Tibial artery (tissue), 4 donors: ENCODE data around the gene RNGTT.

Experiments
- DNase-seq, 2 donors: peaks; one replicate each; pipeline ENCODE4 v3.0.0-alpha.2; 2019
- H3K27ac ChIP-seq, 2 donors: fragments of 200-600 bp; sonication (generic) in 1 of 2; 1 replicate in 1 of 2; 2 replicates in 1 of 2; pipeline ENCODE4 v1.5.1; 2018 to 2019; ENCODE audit warnings: mild to moderate bottlenecking in 1 of 2
- H3K27me3 ChIP-seq, 2 donors: fragments of 200-600 bp; sonication (generic) in 1 of 2; one replicate each; pipeline versions ENCODE4 v1.5.1 to v1.6.0; 2016 to 2019
- H3K36me3 ChIP-seq, 3 donors: fragments of 200-600 bp; sonication (generic) in 2 of 3; one replicate each; pipeline ENCODE4 v1.5.1; 2016 to 2019; ENCODE audit warnings: mild to moderate bottlenecking in 2 of 3
- H3K4me1 ChIP-seq, 4 donors: fragments of 200-600 bp; sonication (generic) in 2 of 4; 1 replicate in 3 of 4; 2 replicates in 1 of 4; pipeline ENCODE4 v1.5.1; 2016 to 2019
- H3K4me3 ChIP-seq, 2 donors: fragments of 200-600 bp; sonication (generic) in 1 of 2; 1 replicate in 1 of 2; 2 replicates in 1 of 2; pipeline ENCODE4 v1.5.1; 2018 to 2019; ENCODE audit warnings: mild to moderate bottlenecking in 2 of 2
- H3K9me3 ChIP-seq, 3 donors: fragments of 200-600 bp; sonication (generic) in 1 of 3; one replicate each; pipeline ENCODE4 v1.5.1; 2016 to 2019
- intact Hi-C: fragments of 100-400 bp; cut with DNase I; formaldehyde crosslinking; loops from one replicate; pipeline ENCODE4 v1.15.0; 2023; ENCODE audit warnings: low total_unique reads
- TF ChIP-seq, protein P1 (sequence below), 2 experiments: fragments of 200-600 bp in 1 of 2; fragments of 450-650 bp in 1 of 2; IDR thresholded peaks; one replicate each; pipeline ENCODE4 v1.5.1; 2017 to 2019; ENCODE audit warnings: antibody characterized with exemption in 2 of 2, mild to moderate bottlenecking in 1 of 2, moderate library complexity in 1 of 2

The RNGTT gene

GRCh38 chr6:88573561-88573960, 389.9 kb downstream of the RNGTT start:
- no peaks in the 10 kb centered on the region for H3K27me3 ChIP-seq
- no peak overlapping the region for H3K27ac ChIP-seq
- no peaks in the 10 kb centered on the region for H3K4me1 ChIP-seq
- no peak for DNase-seq
- intact Hi-C loops = no loop called here
- peaks cover 0 to 12% (median 0%) of the 10 kb centered on the region in 3 donors for H3K9me3 ChIP-seq
- H3K4me3 ChIP-seq = no peak overlapping the region
- H3K36me3 ChIP-seq = no peaks in the 10 kb centered on the region
- TF ChIP-seq, protein P1, sequence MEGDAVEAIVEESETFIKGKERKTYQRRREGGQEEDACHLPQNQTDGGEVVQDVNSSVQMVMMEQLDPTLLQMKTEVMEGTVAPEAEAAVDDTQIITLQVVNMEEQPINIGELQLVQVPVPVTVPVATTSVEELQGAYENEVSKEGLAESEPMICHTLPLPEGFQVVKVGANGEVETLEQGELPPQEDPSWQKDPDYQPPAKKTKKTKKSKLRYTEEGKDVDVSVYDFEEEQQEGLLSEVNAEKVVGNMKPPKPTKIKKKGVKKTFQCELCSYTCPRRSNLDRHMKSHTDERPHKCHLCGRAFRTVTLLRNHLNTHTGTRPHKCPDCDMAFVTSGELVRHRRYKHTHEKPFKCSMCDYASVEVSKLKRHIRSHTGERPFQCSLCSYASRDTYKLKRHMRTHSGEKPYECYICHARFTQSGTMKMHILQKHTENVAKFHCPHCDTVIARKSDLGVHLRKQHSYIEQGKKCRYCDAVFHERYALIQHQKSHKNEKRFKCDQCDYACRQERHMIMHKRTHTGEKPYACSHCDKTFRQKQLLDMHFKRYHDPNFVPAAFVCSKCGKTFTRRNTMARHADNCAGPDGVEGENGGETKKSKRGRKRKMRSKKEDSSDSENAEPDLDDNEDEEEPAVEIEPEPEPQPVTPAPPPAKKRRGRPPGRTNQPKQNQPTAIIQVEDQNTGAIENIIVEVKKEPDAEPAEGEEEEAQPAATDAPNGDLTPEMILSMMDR (IDR thresholded peaks at IDR 0.05) = no peak

DNA sequence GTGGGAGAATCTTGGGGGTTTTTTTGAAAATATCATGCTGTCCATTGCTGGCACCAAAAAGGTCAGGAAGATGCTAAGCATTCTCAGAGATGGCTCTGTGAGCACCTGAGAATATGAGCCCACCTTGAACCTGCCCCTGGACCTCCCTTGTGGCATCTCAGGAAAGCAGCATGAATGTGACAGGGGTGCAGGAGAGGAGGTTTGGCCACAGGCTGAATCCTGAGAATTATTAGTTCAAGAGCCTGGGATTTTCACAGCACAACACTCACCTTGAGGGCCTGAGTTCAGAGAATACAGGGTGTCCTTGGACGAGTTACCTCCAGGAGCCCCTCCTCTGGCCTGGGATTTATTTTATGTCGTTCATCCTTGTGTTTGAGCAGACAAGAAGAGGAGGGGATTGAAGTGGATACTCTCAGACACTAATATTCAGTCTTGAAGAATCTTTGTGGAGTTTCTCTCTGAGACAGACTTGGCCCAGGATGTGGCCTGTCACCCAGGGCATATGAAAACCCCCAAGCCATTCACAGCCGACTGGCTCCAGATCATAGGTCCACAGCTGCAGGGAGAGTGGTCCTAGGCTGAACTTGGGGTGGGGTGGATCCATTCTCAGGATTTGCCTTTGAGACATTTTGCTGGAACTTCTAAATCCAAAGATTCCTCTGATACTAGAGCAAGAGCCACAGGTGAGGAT, 390.8 kb downstream of the RNGTT start:
- H3K4me3 ChIP-seq = no peak overlapping the region
- TF ChIP-seq, protein P1 (IDR thresholded peaks at IDR 0.05) = no peak
- H3K36me3 ChIP-seq = no peaks in the 10 kb centered on the region
- H3K27me3 ChIP-seq = no peaks in the 10 kb centered on the region
- H3K27ac ChIP-seq = no peak overlapping the region
- no peaks in the 10 kb centered on the region for H3K4me1 ChIP-seq
- H3K9me3 ChIP-seq = peaks cover 0 to 12% (median 0%) of the 10 kb centered on the region in 3 donors
- intact Hi-C loops = no loop called here
- no peak for DNase-seq

GRCh38 chr6:88569959-88570358, 393.5 kb downstream of the RNGTT start:
- Histone ChIP-seq H3K4me1 (no peaks in the 10 kb centered on the region), H3K36me3 (no peaks in the 10 kb centered on the region), H3K4me3 (no peak overlapping the region), H3K27me3 (no peaks in the 10 kb centered on the region), H3K27ac (no peak overlapping the region), H3K9me3 (peaks cover 0 to 12% (median 0%) of the 10 kb centered on the region in 3 donors)
- TF ChIP-seq, protein P1 (IDR thresholded peaks at IDR 0.05) = no peak
- DNase-seq = no peak
- intact Hi-C loops = no loop called here

- Histone ChIP-seq H3K36me3 (no peaks in the 10 kb centered on the region), H3K4me1 (no peaks in the 10 kb centered on the region), H3K4me3 (no peak overlapping the region), H3K27ac (no peak overlapping the region), H3K9me3 (peaks cover 0 to 12% (median 0%) of the 10 kb centered on the region in 3 donors), H3K27me3 (no peaks in the 10 kb centered on the region)
- intact Hi-C loops = no loop called here
- DNase-seq = no peak
- TF ChIP-seq, protein P1 (IDR thresholded peaks at IDR 0.05) = no peak
Observed at GRCh38 chr6:88567696-88568095, 395.7 kb downstream of the RNGTT start.

DNA sequence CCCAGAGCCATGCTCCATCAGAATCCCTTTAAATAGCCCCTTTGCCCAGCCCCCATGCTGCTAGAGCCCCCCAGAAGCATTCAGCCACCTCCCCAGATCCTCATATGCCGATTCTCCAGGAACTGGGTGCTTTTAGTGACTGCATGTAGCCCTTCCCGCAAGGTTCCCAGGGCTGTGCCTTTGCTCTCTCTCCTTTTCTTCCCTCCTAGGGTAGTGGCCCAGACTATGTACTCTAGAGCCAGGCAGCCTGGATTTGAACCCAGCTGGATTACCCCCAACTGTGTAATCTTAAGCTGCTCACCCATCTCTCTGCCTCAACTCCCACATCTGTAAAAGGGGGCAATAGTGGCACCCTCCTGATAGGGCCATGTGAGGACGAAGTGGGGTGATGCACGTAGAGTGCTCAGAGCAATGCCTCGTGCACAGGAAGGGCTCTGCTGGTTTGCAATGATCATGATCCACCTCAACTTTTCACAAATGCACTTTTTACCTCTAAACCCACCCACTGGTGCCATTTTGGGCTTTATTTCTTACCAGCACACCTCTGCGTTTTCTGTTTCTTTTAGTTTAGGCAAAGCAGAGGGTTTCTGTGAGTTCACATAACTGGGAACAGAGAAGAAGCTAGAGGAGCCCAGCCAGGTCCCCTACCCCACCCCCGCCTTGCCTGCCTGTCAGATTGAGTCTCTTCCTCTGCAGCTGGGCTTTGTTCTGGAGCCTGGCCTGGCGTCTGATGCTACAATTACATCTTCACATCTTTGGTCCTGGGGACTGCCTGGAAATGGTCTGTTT, 396.5 kb downstream of the RNGTT start:
- intact Hi-C loops = no loop called here
- Histone ChIP-seq H3K4me3 (no peak overlapping the region), H3K36me3 (no peaks in the 10 kb centered on the region), H3K9me3 (peaks cover 0 to 12% (median 0%) of the 10 kb centered on the region in 3 donors), H3K27me3 (no peaks in the 10 kb centered on the region), H3K27ac (no peak overlapping the region), H3K4me1 (peaks cover 0 to 6% (median 2%) of the 10 kb centered on the region in 4 donors)
- DNase-seq = no peak
- TF ChIP-seq, protein P1 (IDR thresholded peaks at IDR 0.05) = no peak
